Measurements from ENCODE around the gene PLCXD3. TPM values are rescaled to one million over a fixed set of nuclear protein-coding genes. Genes with fewer than 3 reads are reported as not detected.

PLCXD3 gene
- total and polyA plus RNA-seq, 2 of the 4 experiments (the other 2 are of a cell fraction) = under 0.01 to 0.02 TPM

- no peak for DNase-seq
- Histone ChIP-seq H3K14ac (replicated peaks; ENCODE audit: low read depth, low read length) (no peak overlapping the region), H4K8ac (ENCODE audit: low read depth in 2 of 2, low read length in 2 of 2) (no peak overlapping the region), H3K79me1 (ENCODE audit: low read depth in 1 of 2, low read length in 2 of 2) (no peaks in the 10 kb centered on the region), H3K9me3 (ENCODE audit: control insufficient read depth, insufficient read depth, low read length) (no peaks in the 10 kb centered on the region), H3K27me3 (ENCODE audit: control insufficient read depth, insufficient read depth, low read length) (peaks cover 2% of the 10 kb centered on the region), H2AK9ac (replicated peaks; ENCODE audit: low read depth, low read length, poor library complexity) (no peak overlapping the region), H2BK120ac (ENCODE audit: low read depth, low read length) (no peak overlapping the region), H3K27ac (ENCODE audit: insufficient read depth, low read length) (no peak overlapping the region), H2BK15ac (ENCODE audit: low read depth, low read length) (no peak overlapping the region), H2AFZ (replicated peaks; ENCODE audit: low read length, poor library complexity) (no peak overlapping the region), H3K23ac (ENCODE audit: low read depth, low read length) (no peak overlapping the region), H4K20me1 (ENCODE audit: insufficient read depth, low read length) (no peaks in the 10 kb centered on the region), H3K4me3 (ENCODE audit: insufficient read depth, low read depth, low read length) (no peak overlapping the region), H4K5ac (ENCODE audit: low read depth, low read length) (no peak overlapping the region), H3K4me2 (ENCODE audit: low read depth, low read length) (no peak overlapping the region), H3K36me3 (ENCODE audit: control insufficient read depth, insufficient read depth, low read length) (no peaks in the 10 kb centered on the region), H3K4ac (ENCODE audit: low read depth, low read length) (no peak overlapping the region), H3K18ac (ENCODE audit: low read depth, low read length) (no peak overlapping the region), H2BK5ac (ENCODE audit: low read depth, low read length, poor library complexity, severe bottlenecking) (no peak overlapping the region), H2BK20ac (ENCODE audit: low read depth, low read length) (no peak overlapping the region), H2AK5ac (ENCODE audit: low read depth, low read length) (no peak overlapping the region), H3K9me1 (ENCODE audit: insufficient read depth, low read length) (no peaks in the 10 kb centered on the region), H3K9ac (ENCODE audit: low read depth, low read length) (no peak overlapping the region), H3K4me1 (ENCODE audit: control insufficient read depth, insufficient read depth, low read length) (no peaks in the 10 kb centered on the region), H4K91ac (ENCODE audit: insufficient read depth, low read depth, low read length) (no peak overlapping the region), H3K56ac (ENCODE audit: extremely low read depth, insufficient read depth, low read length) (no peak overlapping the region)
- POLR2A ChIA-PET (ENCODE audit: unreplicated experiment) = no interaction called here
- in situ Hi-C loops (cut with MboI; ENCODE audit: low sequenced_read_pairs) = no loop called here
- no CpG with 5 or more reads among the region's 3 CpGs for WGBS, 2 experiments (ENCODE audit: extremely low coverage in 2 of 2, insufficient read length in 1 of 2)
- dilution Hi-C loops (cut with HindIII; ENCODE audit: low sequenced_read_pairs, unreplicated experiment) = no loop called here
- no peak for TF ChIP-seq NFE2L2 (IDR thresholded peaks at IDR 0.05; ENCODE audit: low read depth, low read length)
- no peak for TF ChIP-seq SMC3 (IDR thresholded peaks at IDR 0.05; ENCODE audit: low read depth, low read length)
- TF ChIP-seq CTCF (conservative IDR thresholded peaks at IDR 0.05; ENCODE audit: low read depth, low read length) = no peak
- peak; percentile 47 for TF ChIP-seq CEBPB (IDR thresholded peaks at IDR 0.05; ENCODE audit: low read depth, low read length)
- intact Hi-C loops (cut with micrococcal nuclease) = no loop called here
- ATAC-seq (ENCODE audit: low read depth) = no peak
- CTCF ChIA-PET = no interaction called here
- BruUV-seq (replicated peaks) = no TSS peak
Measured at GRCh38 chr5:41447650-41448510, 62.5 kb downstream of the PLCXD3 start.

Data from IMR-90 (cell line).